ENCODE data around the gene SAP30BP.

The SAP30BP gene

GRCh38 chr17:75757086-75757681 is 90.0 kb downstream of the SAP30BP start:
- no peak for DNase-seq (ENCODE audit: low read depth in 2 of 2)
